Middle frontal gyrus (tissue), 1 donor: ENCODE measurements around the gene LSS.
"Not testable (repeated sequence)": the region's sequence is repeated elsewhere in the genome, so short reads cannot be mapped to it uniquely, and the experiment has no call there.

Experiments used
- DNase-seq: peaks from one replicate; pipeline ENCODE4 v3.0.0-alpha.2; 2015; ENCODE audit warnings: low spot score; ENCODE audit errors: extremely low spot score

The LSS gene

DNA sequence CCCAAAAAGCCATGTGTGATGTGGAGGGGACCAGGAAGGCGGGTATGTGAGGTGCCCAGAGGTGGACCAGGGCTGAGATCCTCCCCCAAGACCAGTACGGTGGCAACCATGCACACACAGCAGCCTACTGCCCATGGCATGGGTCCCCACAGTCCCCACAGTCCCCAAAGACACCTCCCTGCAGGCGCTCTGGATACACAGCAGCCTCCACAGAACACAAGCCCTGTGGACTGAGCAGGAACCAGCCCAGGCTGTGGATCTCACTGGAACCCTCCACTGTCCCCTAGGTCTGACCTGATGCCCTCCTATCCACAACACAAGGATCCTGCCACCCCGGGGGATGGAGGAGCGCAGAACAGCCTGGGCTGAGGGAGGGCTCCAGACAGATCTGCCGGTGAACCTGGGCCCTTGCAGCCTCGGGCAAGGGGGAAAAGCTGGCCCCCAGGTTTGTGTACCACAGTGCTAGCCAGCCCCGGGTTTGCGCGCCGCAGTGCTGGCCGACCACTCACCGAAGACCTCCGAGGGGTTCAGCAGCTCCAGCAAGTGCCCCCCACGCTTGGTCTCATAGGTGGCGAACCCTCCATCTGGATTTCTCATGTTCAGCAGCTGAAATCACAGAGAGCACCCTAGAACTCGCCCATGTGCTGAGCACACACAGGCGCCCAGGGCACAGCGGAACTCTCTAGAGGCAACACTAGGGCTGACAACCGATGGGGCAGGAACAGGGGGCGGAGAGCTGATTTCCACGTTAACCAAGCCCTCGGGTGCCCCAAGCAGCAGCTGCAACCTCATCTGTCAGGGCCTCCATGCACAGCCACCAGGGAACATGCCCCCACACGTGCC is 22.2 kb downstream of the LSS start:
- DNase-seq, result no peak

DNA sequence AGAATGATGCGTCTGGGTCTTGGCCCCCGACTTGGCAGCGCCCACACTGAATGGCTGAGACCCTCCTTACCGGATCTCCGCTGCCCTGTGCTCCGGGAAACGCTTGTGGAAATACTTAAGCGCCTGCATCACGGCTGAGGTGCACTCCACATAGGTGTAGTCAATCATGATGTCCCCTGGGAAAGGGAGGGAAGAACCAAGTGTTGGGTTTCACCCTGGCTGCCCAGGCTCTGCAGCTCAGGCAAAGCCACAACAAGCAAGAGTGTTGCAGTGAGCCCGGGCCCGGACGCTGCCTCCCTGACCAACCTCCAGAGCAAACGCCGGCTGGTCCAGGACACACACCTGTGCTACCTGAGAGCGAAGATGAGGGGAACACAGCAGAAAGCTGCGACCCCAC is 22.8 kb downstream of the LSS start:
- no peak for DNase-seq

DNA sequence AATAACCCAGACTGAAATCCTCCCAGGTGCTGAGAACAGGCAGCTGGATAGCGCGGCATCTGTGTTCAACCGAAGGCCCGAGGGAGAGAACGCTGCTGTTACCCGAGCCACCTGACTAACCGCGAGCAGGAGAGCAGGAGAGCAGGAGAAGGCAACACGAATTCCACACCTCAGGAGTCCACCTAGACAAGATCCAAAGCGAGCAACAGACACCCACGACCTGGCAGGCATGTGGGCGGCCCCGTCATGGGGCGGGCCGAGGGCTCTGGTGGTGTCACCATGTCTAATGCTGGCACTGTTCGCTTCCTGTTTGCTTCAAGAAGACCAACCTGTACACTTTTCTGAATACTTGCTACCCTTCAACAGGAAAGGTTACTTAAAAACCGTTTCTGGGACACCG is 23.4 kb downstream of the LSS start:
- no peak for DNase-seq

DNA sequence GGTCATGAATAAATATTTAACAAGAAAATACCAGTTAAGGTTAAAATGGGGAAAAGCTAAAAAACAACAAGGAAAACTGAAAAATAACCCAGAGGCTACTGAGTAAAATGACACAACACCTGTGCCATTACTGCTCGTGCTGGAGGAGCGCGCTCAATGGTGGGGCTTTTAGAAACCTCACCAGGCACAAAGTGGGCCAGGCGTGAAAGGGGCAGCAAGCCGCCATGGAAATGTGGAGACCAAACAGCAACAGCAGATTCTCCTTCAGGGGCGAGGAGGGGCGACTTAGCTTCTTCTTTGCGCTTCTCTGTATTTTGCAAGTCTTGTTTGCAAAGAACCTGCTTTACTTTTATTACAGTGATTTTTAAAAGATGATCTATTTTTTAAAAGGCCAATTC is 25.4 kb downstream of the LSS start:
- no peak for DNase-seq

DNA sequence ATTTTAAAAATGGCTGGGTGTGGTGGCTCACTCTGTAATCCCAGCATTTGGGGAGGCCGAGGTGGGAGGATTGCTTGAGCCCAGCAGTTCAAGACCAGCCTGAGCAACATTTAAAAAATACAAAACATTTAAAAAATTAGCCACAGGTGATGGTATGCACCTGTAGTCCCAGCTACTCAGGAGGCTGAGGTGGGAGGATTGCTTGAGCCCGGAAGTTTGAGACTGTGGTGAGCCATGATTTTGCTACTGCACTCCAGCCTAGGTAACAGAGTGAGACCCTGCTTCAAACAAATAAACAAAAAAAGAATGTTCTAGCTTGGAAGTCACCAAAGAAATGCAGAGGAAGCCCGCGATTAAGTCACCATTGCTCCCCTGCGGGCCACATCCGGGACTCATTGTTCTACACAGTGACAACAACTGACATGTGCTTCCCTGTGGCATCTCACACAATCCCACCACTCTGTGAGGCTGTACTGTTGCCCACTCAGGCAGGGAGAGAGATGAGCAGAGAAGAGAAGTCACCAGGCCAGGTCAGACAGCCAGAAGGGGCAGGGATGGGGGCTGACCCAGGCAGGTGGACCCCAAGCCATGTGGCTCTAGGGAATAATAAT is 25.9 kb downstream of the LSS start:
- DNase-seq, result no peak

- not testable (repeated sequence) for DNase-seq
Measured at GRCh38 chr21:46200877-46201803, 27.4 kb downstream of the LSS start.

DNA sequence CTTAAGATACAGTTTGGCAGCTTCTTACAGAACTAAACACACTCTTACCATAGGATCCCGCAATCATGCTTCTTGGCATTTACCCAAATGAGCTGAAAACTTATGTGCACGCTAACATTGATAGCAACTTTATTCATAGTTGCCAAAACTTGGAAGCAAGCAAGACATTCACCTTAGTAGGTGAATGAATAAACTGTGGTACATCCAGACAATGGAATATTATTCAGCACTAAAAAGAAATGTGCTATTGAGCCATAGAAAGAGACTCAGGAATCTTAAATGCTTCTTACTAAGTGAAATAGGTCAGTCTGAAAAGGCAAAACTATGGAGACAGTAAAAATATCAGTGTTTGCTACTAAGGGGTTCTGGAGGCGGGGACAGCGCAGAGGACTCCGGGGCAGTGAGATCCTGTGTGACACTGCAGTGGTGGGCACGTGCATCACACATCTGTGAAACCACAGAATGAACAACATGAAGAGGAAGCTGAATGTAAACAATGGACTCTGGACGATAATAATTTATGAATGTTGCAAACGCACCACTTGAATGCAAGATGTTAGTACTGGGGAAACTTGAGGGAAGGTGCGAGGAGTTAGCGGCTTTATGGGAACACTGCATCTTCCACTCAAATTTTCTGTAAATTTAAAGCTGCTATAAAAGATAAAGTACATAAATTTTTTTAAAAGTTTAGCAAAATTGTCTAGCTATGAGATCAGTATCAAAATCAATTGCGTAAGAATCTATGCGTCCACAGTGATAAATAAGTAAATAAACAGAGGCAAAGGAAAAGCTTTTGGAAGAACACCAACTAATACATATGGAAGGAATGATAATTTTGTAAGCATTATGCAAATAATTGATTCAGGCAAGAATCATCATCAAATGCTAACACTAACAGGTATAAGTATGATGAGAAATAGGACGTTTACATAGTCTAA is 28.9 kb downstream of the LSS start:
- DNase-seq, result no peak

DNA sequence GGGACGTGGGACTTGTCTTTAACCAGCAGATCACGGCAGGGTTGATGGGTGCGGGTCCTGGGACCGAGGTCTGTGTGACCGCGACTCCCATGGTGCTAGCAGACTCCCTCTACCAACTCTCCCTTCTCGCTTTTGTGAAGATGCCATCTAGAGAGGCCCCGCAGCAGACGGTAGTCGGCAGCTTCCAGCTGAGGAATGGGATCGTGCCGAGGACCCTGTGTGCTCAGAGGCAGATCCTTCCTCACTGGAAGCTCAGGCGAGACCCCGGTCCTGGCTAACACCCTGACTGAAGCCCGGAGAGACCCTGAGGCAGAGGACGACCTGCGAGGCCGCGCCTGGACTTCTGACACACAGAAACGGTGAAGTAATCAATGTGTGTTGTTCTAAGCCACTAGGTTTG is 31.8 kb downstream of the LSS start:
- no peak for DNase-seq

- DNase-seq, result no peak
Measured at GRCh38 chr21:46195595-46196195, 32.9 kb downstream of the LSS start.

DNA sequence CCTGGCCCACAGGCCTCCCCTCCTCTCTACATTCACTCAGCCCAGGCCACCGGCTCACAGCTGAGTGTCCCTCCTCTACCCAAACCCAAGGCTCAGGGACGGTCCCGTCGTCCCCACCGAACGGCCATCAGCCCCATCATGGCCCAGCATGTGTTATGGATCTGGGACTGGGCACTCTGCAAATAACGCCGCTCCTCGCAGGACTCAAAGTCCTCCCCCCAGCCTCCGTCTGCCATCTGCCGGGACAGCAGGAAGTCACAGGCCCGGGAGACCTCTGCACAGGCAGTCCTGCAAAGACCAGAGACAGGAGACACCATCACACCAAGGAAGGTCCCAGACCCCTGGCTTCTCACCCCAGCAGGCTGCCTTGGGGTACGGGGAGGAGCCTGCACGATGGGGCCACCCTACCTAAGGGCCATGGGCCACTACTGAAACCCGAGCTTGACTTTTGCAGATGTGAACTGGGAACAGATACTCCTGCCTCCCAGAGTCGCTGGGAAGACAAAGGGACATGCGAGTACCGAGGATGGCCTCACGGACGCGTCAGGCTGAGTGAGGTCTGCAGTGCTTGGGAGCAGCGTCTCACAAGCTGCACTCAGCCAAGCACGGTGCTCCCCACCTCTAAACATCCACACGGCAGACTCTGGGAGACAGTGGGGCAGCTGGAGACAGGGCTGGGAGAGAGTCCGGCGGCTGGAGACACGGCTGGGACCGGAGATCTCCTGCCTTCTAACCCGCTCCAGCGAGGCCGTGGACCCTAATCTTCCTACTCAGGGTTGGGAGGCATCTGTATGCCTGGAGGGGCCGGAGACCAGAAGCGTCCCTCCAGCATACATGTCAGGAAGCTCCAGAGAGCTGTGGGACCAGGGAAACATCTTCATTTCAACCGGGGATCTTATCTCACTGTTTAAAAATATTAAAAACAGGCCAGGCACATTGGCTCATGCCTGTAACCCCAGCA is 33.9 kb downstream of the LSS start:
- DNase-seq, result no peak

DNA sequence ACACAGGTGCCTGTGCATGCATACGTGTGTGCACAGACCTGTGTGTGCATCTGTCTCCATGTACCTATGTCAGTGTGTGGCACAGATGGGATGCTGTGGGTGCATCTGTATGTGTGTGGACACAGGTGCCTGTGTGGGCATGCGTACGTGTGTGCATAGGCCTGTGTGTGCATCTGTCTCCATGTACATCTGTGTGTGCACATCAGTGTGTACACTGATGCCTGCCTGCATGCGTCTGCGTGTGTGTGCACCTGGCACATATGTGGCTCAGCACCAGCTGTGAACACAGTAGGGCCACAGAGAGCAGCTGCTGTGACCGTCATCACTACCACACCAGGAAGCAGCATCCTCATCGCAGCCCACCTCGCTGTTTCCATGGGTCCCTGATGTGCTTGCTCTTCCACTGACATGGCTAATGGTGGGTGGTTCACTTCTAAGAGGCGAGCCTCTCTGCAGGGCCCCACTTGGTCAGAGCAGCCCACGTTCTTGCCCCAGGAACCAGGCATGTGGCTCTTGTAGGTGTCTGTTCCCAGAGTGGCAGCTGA is 34.7 kb downstream of the LSS start:
- DNase-seq, result no peak

GRCh38 chr21:46191686-46192575 is 36.6 kb downstream of the LSS start:
- DNase-seq, result no peak

DNA sequence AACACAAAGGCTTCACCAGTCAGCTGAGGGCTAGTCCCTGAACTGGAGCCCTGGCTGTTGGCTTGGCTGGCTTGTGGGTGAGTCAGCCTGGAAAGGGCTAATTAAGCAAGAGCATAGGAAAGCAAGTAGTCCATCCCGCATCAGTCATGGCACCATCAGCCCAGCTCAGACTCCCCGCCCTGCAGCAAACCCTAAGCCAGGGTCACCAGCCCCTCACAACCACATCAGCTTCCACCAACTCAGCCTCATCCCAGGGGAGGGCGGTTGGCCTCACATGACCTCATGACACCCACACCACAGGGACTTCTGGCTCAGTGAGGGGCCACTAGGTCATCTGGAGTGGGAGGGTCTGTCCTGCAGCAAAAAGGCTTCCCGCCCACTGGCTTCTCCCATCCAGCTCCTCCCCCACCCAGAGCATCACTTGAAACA is 37.3 kb downstream of the LSS start:
- no peak for DNase-seq

DNA sequence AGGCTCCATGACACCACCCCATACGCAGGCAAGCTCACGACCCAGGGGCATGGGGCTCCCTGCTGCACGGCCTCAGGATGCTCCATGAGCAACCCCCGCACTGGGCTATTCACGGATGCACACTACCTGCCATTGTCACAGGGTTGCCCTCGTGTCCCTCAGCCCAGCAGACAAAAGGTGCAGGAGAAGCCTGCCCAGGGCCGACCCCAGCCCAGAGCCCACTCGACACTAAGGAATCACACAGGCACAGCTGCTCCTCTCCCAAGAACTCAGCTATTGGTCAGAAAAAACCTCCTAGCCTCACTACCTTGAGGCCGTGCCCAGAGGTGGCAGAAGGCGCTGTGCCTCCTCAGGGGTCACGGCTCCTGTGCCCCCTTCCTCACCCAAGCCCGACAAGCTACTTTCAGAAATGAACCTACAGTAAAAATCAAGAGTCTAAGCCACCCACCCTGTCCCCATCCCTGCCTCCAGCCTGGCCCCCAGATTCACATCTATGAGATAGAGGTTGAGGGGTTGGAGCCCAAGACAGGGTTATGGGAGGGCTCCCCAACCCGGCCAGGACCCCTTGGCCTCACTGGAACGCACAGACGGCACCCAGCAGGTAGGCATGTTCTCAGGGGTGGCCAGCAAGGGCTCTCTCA is 38.0 kb downstream of the LSS start:
- DNase-seq, result no peak

- DNase-seq, result no peak
Measured at GRCh38 chr21:46189959-46190490, 38.5 kb downstream of the LSS start.

DNA sequence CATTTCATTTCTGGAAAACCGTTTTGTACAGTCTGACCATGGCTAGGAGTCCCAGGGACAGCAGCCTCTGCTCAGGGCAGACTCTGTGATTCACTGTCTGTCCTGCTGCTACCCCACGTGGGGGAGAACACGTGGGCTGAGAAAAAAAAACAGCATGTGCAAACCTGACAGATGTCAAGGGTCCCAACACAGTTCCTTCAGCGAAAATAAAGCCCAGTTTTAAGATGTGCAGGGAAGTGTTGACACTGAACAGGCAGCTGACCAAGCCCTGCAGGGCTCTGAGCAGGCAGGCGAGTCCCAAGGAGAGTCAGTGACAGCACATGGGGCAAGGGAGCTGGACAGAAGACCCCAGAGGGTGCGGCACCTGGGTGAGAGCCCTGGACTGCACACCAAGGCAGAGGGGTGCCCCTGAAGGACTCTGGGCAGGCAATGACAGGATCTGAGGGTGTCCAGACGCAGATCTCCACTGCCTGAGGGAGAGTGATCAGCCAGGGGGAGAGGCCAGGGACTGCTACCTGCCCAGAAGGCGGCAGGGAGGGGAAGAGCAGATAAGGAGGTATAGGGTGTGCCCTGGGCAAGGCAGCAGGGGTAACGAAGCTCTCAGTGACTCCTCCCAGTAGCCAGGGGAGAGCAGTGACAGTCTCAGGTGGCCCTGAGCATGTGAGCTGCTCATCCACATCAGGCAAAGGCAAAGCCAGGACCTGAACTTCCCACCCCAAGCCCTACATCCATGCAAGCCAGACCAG is 39.2 kb downstream of the LSS start:
- no peak for DNase-seq
